Neural crest cell (in vitro differentiated cells): ENCODE results near the gene CATSPERD. TPM values are rescaled to one million over a fixed set of nuclear protein-coding genes. Genes with fewer than 3 reads are reported as not detected.
"Not testable (repeated sequence)": the region's sequence is repeated elsewhere in the genome, so short reads cannot be mapped to it uniquely, and the experiment has no call there.

Experiments used
- DNase-seq: peaks from one replicate; pipeline ENCODE4 v3.0.0; 2021; ENCODE audit warnings: low read depth, mixed read lengths, low spot score
- H3K27ac Mint-ChIP-seq: one replicate; pipeline ENCODE4 v1.8.0; 2021; ENCODE audit warnings: mild to moderate bottlenecking, mixed read lengths; ENCODE audit not compliant: unreplicated experiment
- H3K27me3 Mint-ChIP-seq: 2 replicates; pipeline ENCODE4 v1.8.0; 2021; ENCODE audit warnings: low read depth, mild to moderate bottlenecking, mixed read lengths
- H3K36me3 Mint-ChIP-seq: 2 replicates; pipeline ENCODE4 v1.8.0; 2021; ENCODE audit warnings: low read depth, mild to moderate bottlenecking, mixed read lengths
- H3K4me1 Mint-ChIP-seq: 2 replicates; pipeline ENCODE4 v1.8.0; 2021; ENCODE audit warnings: mixed read lengths
- H3K4me3 Mint-ChIP-seq: one replicate; pipeline ENCODE4 v1.8.0; 2021; ENCODE audit warnings: mild to moderate bottlenecking, mixed read lengths
- H3K9me3 Mint-ChIP-seq: 2 replicates; pipeline ENCODE4 v1.8.0; 2021; ENCODE audit warnings: mixed read lengths
- CTCF ChIP-seq: fragments of 200-600 bp; sonication (generic); conservative IDR thresholded peaks from 2 replicates; pipeline ENCODE4 v1.5.0; 2021; ENCODE audit warnings: antibody characterized with exemption, mild to moderate bottlenecking
- total RNA-seq: library from RNA; stranded (reverse); gene quantifications from 2 replicates; pipeline ENCODE4 v1.2.1, GENCODE V29; 2021

Gene CATSPERD
- total RNA-seq, 1 donor from 2014 or later = not detected

GRCh38 chr19:5683177-5683886, 37.1 kb upstream of the CATSPERD start:
- peak overlapping the region; percentile 79 for H3K4me3 Mint-ChIP-seq
- peaks cover 41% of the 10 kb centered on the region for H3K4me1 Mint-ChIP-seq
- peaks cover 3% of the 10 kb centered on the region for H3K9me3 Mint-ChIP-seq
- H3K36me3 Mint-ChIP-seq = peaks cover 4% of the 10 kb centered on the region
- peaks cover 6% of the 10 kb centered on the region for H3K27me3 Mint-ChIP-seq
- no peak for DNase-seq
- no peak overlapping the region for H3K27ac Mint-ChIP-seq
- no peak for TF ChIP-seq CTCF

GRCh38 chr19:5684694-5685430, 35.6 kb upstream of the CATSPERD start:
- DNase-seq = no peak
- no peak overlapping the region for H3K27ac Mint-ChIP-seq
- peaks cover 39% of the 10 kb centered on the region for H3K4me1 Mint-ChIP-seq
- peaks cover 4% of the 10 kb centered on the region for H3K9me3 Mint-ChIP-seq
- H3K4me3 Mint-ChIP-seq = peak overlapping the region; percentile 23
- peaks cover 11% of the 10 kb centered on the region for H3K27me3 Mint-ChIP-seq
- no peak for TF ChIP-seq CTCF
- H3K36me3 Mint-ChIP-seq = peaks cover 4% of the 10 kb centered on the region

- no peak for TF ChIP-seq CTCF
- peak; percentile 33 for DNase-seq
- peaks cover 20% of the 10 kb centered on the region for H3K27me3 Mint-ChIP-seq
- peaks cover 12% of the 10 kb centered on the region for H3K36me3 Mint-ChIP-seq
- H3K27ac Mint-ChIP-seq = peak overlapping the region; percentile 12
- peaks cover 40% of the 10 kb centered on the region for H3K4me1 Mint-ChIP-seq
- H3K9me3 Mint-ChIP-seq = peaks cover 2% of the 10 kb centered on the region
- peak overlapping the region; percentile 86 for H3K4me3 Mint-ChIP-seq
These were observed 34.2 kb upstream of the CATSPERD start for GRCh38 chr19:5686326-5686646.

- DNase-seq = peak; percentile 100
- H3K36me3 Mint-ChIP-seq = peaks cover 12% of the 10 kb centered on the region
- peaks cover 35% of the 10 kb centered on the region for H3K4me1 Mint-ChIP-seq
- peaks cover 2% of the 10 kb centered on the region for H3K9me3 Mint-ChIP-seq
- peak overlapping the region; percentile 86 for H3K4me3 Mint-ChIP-seq
- peak overlapping the region; percentile 12 for H3K27ac Mint-ChIP-seq
- TF ChIP-seq CTCF = peak; percentile 79
- H3K27me3 Mint-ChIP-seq = peaks cover 18% of the 10 kb centered on the region
These were observed 33.6 kb upstream of the CATSPERD start for GRCh38 chr19:5686647-5687359.

- Mint-ChIP-seq H3K9me3 (peaks cover 2% of the 10 kb centered on the region), H3K4me3 (peak overlapping the region; percentile 86)
These were observed 32.9 kb upstream of the CATSPERD start for GRCh38 chr19:5687360-5688198.

GRCh38 chr19:5688262-5688881, 32.1 kb upstream of the CATSPERD start:
- peak overlapping the region; percentile 45 for H3K4me3 Mint-ChIP-seq
- not testable (repeated sequence) for H3K27ac Mint-ChIP-seq, H3K9me3 Mint-ChIP-seq, DNase-seq
- peaks cover 18% of the 10 kb centered on the region for H3K27me3 Mint-ChIP-seq
- peaks cover 16% of the 10 kb centered on the region for H3K36me3 Mint-ChIP-seq
- H3K4me1 Mint-ChIP-seq = peaks cover 30% of the 10 kb centered on the region

More at GRCh38 chr19:5687360-5688198, 32.9 kb upstream of the CATSPERD start:
- TF ChIP-seq CTCF = peak; percentile 23
- peaks cover 17% of the 10 kb centered on the region for H3K36me3 Mint-ChIP-seq
- no peak for DNase-seq
- peaks cover 18% of the 10 kb centered on the region for H3K27me3 Mint-ChIP-seq
- H3K27ac Mint-ChIP-seq = no peak overlapping the region
- peaks cover 33% of the 10 kb centered on the region for H3K4me1 Mint-ChIP-seq
